H9 (cell line): ENCODE results near the gene TMEM50B. TPM values are rescaled to one million over a fixed set of nuclear protein-coding genes. Genes with fewer than 3 reads are reported as not detected.

Experiments used
- DNase-seq: peaks from one replicate; pipeline ENCODE4 v3.0.0-alpha.2; 2017
- H2AFZ ChIP-seq: one replicate; pipeline ENCODE4 v1.6.1; 2013; ENCODE audit warnings: mild to moderate bottlenecking, low read length, control low read depth, moderate library complexity
- H2AK5ac ChIP-seq: 2 replicates; pipeline ENCODE4 v1.6.1; 2013; ENCODE audit warnings: low read length, control low read depth, mixed read lengths; ENCODE audit not compliant: insufficient read length
- H2BK120ac ChIP-seq: one replicate; pipeline ENCODE4 v1.6.1; 2013; ENCODE audit warnings: low read depth, mild to moderate bottlenecking, low read length, control low read depth, inconsistent platforms; ENCODE audit not compliant: poor library complexity, severe bottlenecking
- H2BK12ac ChIP-seq: 2 replicates; pipeline ENCODE4 v1.6.1; 2013; ENCODE audit warnings: low read length, control low read depth, mixed read lengths, low read depth; ENCODE audit not compliant: insufficient read length
- H2BK15ac ChIP-seq: 2 replicates; pipeline ENCODE4 v1.6.1; 2013; ENCODE audit warnings: low read depth, low read length, control low read depth
- H2BK20ac ChIP-seq: one replicate; pipeline ENCODE4 v1.6.1; 2013; ENCODE audit warnings: low read depth, mild to moderate bottlenecking, low read length, control low read depth, inconsistent platforms; ENCODE audit not compliant: poor library complexity, severe bottlenecking
- H2BK5ac ChIP-seq: 2 replicates; pipeline ENCODE4 v1.6.1; 2013; ENCODE audit warnings: low read length, control low read depth, mixed read lengths; ENCODE audit not compliant: insufficient read length
- H3K14ac ChIP-seq: 2 replicates; pipeline ENCODE4 v1.6.1; 2013; ENCODE audit warnings: low read length, control low read depth; ENCODE audit not compliant: insufficient read depth
- H3K18ac ChIP-seq: 2 replicates; pipeline ENCODE4 v1.6.1; 2013; ENCODE audit warnings: low read depth, mild to moderate bottlenecking, mixed read lengths, low read length, control low read depth; ENCODE audit not compliant: insufficient read length
- H3K23ac ChIP-seq: 2 replicates; pipeline ENCODE4 v1.6.1; 2013; ENCODE audit warnings: low read length, control low read depth, mixed read lengths, low read depth; ENCODE audit not compliant: insufficient read length
- H3K23me2 ChIP-seq: 2 replicates; pipeline ENCODE4 v1.6.1; 2013; ENCODE audit warnings: low read depth, mild to moderate bottlenecking, mixed read lengths, low read length, control low read depth; ENCODE audit not compliant: insufficient read length, poor library complexity, severe bottlenecking
- H3K27ac ChIP-seq: 2 replicates; pipeline ENCODE4 v1.5.1; 2013; ENCODE audit warnings: low read length, control low read depth, mixed read lengths, low read depth; ENCODE audit not compliant: insufficient read length
- H3K27me3 ChIP-seq: 2 replicates; pipeline ENCODE4 v1.6.1; 2013; ENCODE audit warnings: low read length, control low read depth, inconsistent platforms; ENCODE audit not compliant: insufficient read depth
- H3K4ac ChIP-seq: 2 replicates; pipeline ENCODE4 v1.6.1; 2013; ENCODE audit warnings: low read depth, mild to moderate bottlenecking, control low read depth, inconsistent platforms, low read length, moderate library complexity
- H3K4me1 ChIP-seq: 2 replicates; pipeline ENCODE4 v1.6.1; 2013; ENCODE audit warnings: low read length, control low read depth, inconsistent platforms; ENCODE audit not compliant: insufficient read depth
- H3K4me2 ChIP-seq: 2 replicates; pipeline ENCODE4 v1.6.1; 2013; ENCODE audit warnings: low read length, control low read depth, mixed read lengths; ENCODE audit not compliant: insufficient read length, insufficient read depth
- H3K56ac ChIP-seq: 2 replicates; pipeline ENCODE4 v1.6.1; 2013; ENCODE audit warnings: low read depth, mild to moderate bottlenecking, mixed read lengths, low read length, control low read depth; ENCODE audit not compliant: insufficient read length
- H3K79me1 ChIP-seq: 2 replicates; pipeline ENCODE4 v1.6.1; 2013; ENCODE audit warnings: low read depth, mild to moderate bottlenecking, moderate library complexity, low read length, control low read depth, inconsistent platforms; ENCODE audit not compliant: insufficient read depth, poor library complexity, severe bottlenecking
- H3K79me2 ChIP-seq: 2 replicates; pipeline ENCODE4 v1.6.1; 2013; ENCODE audit warnings: low read length, control low read depth, inconsistent platforms; ENCODE audit not compliant: insufficient read depth
- H3K9ac ChIP-seq: 2 replicates; pipeline ENCODE4 v1.6.1; 2013; ENCODE audit warnings: low read length, control low read depth, mixed read lengths; ENCODE audit not compliant: insufficient read length; ENCODE audit errors: extremely low read depth
- H3K9me3 ChIP-seq: one replicate; pipeline ENCODE4 v1.6.1; 2013; ENCODE audit warnings: low read depth, low read length, inconsistent platforms; ENCODE audit not compliant: control insufficient read depth
- H3T11ph ChIP-seq: one replicate; pipeline ENCODE4 v1.6.1; 2013; ENCODE audit warnings: mild to moderate bottlenecking, low read length, control low read depth, inconsistent platforms
- H4K20me1 ChIP-seq: one replicate; pipeline ENCODE4 v1.6.1; 2013; ENCODE audit not compliant: control insufficient read depth, insufficient read length, insufficient read depth
- H4K5ac ChIP-seq: 2 replicates; pipeline ENCODE4 v1.6.1; 2013; ENCODE audit warnings: low read depth, mild to moderate bottlenecking, mixed read lengths, low read length, control low read depth; ENCODE audit not compliant: insufficient read length
- H4K8ac ChIP-seq: replicated peaks from 2 replicates; pipeline ENCODE4 v1.6.1; 2013; ENCODE audit warnings: low read length, control low read depth, mixed read lengths, low read depth; ENCODE audit not compliant: insufficient read length
- H4K91ac ChIP-seq: 2 replicates; pipeline ENCODE4 v1.6.1; 2013; ENCODE audit warnings: low read depth, mild to moderate bottlenecking, moderate library complexity, mixed read lengths, low read length, control low read depth; ENCODE audit not compliant: insufficient read length
- H3K27ac Mint-ChIP-seq, 3 experiments: 2 replicates in 2 of 3; 3 replicates in 1 of 3; pipeline ENCODE4 v1.8.0; 2020 to 2021; ENCODE audit warnings: mixed read lengths in 3 of 3, mild to moderate bottlenecking in 1 of 3, moderate library complexity in 1 of 3
- H3K27me3 Mint-ChIP-seq: 2 replicates; pipeline ENCODE4 v1.8.0; 2021; ENCODE audit warnings: low read depth, mild to moderate bottlenecking, moderate library complexity, mixed read lengths
- H3K36me3 Mint-ChIP-seq, 3 experiments: 2 replicates in 2 of 3; 3 replicates in 1 of 3; pipeline ENCODE4 v1.8.0; 2020 to 2021; ENCODE audit warnings: low read depth in 3 of 3, mixed read lengths in 3 of 3; ENCODE audit not compliant: insufficient read depth in 1 of 3
- H3K4me1 Mint-ChIP-seq, 2 experiments: 2 replicates each; pipeline ENCODE4 v1.8.0; 2020; ENCODE audit warnings: mixed read lengths in 2 of 2
- H3K4me3 Mint-ChIP-seq, 2 experiments: 2 replicates in 1 of 2; 3 replicates in 1 of 2; pipeline ENCODE4 v1.8.0; 2020 to 2021; ENCODE audit warnings: mild to moderate bottlenecking in 2 of 2, mixed read lengths in 2 of 2, moderate library complexity in 1 of 2
- H3K9me3 Mint-ChIP-seq, 2 experiments: 2 replicates in 1 of 2; 3 replicates in 1 of 2; pipeline ENCODE4 v1.8.0; 2020; ENCODE audit warnings: mild to moderate bottlenecking in 2 of 2, mixed read lengths in 2 of 2, moderate library complexity in 1 of 2
- WGBS: extraction: QIAGEN DNeasy Blood & Tissue Kit; methylation state at CpG from one replicate; pipeline ENCODE4 v1.1.7; 2013; ENCODE audit warnings: missing lambda C conversion rate, low lambda C conversion rate, mixed read lengths; ENCODE audit not compliant: insufficient read length; ENCODE audit errors: extremely low coverage; 5-methylcytosine and 5-hydroxymethylcytosine counted together
- total RNA-seq: library from RNA; stranded (reverse); gene quantifications from 2 replicates; pipeline ENCODE4 v1.2.1, GENCODE V29; 2021
- TF ChIP-seq, protein P1 (sequence below): fragments of 200-600 bp; sonication (generic); conservative IDR thresholded peaks from 3 replicates; pipeline ENCODE4 v1.8.0; 2021; ENCODE audit warnings: antibody characterized with exemption, mild to moderate bottlenecking

Gene TMEM50B
- total RNA-seq, 1 experiment from 2014 or later = 17.6 TPM

DNA sequence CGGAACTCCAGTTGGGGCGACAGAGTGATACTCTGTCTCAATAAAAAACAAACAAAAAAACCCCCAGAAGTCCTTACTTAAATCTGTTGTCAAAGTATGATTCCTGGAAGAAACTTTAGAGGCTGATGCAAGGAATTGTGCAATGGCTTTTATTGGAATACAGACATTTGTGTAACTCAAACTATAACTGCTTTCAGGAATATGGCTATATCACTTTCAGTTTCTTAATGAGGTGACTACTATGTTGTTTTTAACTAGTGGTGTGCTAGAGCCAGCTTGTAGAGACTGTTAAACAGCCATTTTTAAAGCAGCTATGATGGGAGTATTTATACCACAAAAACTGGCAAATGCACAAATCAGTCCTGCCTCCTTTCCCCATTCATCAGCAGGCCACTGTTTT is 34.5 kb upstream of the TMEM50B start:
- Histone ChIP-seq H3K4me1 (no peaks in the 10 kb centered on the region), H2BK120ac (no peak overlapping the region), H3K56ac (no peak overlapping the region), H3K27ac (no peak overlapping the region), H2BK12ac (no peak overlapping the region), H3K4me2 (no peak overlapping the region), H2AFZ (no peak overlapping the region), H3K23me2 (no peaks in the 10 kb centered on the region), H4K5ac (no peak overlapping the region), H3K18ac (no peak overlapping the region), H2BK15ac (no peak overlapping the region), H3K9me3 (no peaks in the 10 kb centered on the region), H3K14ac (no peak overlapping the region), H3K27me3 (no peaks in the 10 kb centered on the region), H3K9ac (no peak overlapping the region), H4K91ac (no peak overlapping the region), H3K4ac (no peak overlapping the region), H3K79me1 (no peaks in the 10 kb centered on the region), H2BK5ac (no peak overlapping the region), H3T11ph (no peak overlapping the region), H2BK20ac (no peak overlapping the region), H3K23ac (no peak overlapping the region), H4K8ac (no peak overlapping the region), H4K20me1 (no peaks in the 10 kb centered on the region), H2AK5ac (no peak overlapping the region), H3K79me2 (no peaks in the 10 kb centered on the region)
- H3K9me3 Mint-ChIP-seq = no peaks in the 10 kb centered on the region
- no peak for DNase-seq
- no peaks in the 10 kb centered on the region for H3K4me1 Mint-ChIP-seq
- no peak overlapping the region for H3K27ac Mint-ChIP-seq
- H3K4me3 Mint-ChIP-seq = no peak overlapping the region
- peaks cover 62 to 93% (median 84%) of the 10 kb centered on the region in 3 experiments; a peak in 6 of 7 replicates for H3K36me3 Mint-ChIP-seq
- TF ChIP-seq, protein P1, sequence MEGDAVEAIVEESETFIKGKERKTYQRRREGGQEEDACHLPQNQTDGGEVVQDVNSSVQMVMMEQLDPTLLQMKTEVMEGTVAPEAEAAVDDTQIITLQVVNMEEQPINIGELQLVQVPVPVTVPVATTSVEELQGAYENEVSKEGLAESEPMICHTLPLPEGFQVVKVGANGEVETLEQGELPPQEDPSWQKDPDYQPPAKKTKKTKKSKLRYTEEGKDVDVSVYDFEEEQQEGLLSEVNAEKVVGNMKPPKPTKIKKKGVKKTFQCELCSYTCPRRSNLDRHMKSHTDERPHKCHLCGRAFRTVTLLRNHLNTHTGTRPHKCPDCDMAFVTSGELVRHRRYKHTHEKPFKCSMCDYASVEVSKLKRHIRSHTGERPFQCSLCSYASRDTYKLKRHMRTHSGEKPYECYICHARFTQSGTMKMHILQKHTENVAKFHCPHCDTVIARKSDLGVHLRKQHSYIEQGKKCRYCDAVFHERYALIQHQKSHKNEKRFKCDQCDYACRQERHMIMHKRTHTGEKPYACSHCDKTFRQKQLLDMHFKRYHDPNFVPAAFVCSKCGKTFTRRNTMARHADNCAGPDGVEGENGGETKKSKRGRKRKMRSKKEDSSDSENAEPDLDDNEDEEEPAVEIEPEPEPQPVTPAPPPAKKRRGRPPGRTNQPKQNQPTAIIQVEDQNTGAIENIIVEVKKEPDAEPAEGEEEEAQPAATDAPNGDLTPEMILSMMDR = no peak
- WGBS = no CpG with 5 or more reads among the region's 2 CpGs
- H3K27me3 Mint-ChIP-seq = no peaks in the 10 kb centered on the region
